Measurements from ENCODE around the gene EFCAB11.

The EFCAB11 gene

GRCh38 chr14:89956661-89957009, 2.1 kb upstream of the EFCAB11 start:
- DNase-seq = peak; percentile 21

DNA sequence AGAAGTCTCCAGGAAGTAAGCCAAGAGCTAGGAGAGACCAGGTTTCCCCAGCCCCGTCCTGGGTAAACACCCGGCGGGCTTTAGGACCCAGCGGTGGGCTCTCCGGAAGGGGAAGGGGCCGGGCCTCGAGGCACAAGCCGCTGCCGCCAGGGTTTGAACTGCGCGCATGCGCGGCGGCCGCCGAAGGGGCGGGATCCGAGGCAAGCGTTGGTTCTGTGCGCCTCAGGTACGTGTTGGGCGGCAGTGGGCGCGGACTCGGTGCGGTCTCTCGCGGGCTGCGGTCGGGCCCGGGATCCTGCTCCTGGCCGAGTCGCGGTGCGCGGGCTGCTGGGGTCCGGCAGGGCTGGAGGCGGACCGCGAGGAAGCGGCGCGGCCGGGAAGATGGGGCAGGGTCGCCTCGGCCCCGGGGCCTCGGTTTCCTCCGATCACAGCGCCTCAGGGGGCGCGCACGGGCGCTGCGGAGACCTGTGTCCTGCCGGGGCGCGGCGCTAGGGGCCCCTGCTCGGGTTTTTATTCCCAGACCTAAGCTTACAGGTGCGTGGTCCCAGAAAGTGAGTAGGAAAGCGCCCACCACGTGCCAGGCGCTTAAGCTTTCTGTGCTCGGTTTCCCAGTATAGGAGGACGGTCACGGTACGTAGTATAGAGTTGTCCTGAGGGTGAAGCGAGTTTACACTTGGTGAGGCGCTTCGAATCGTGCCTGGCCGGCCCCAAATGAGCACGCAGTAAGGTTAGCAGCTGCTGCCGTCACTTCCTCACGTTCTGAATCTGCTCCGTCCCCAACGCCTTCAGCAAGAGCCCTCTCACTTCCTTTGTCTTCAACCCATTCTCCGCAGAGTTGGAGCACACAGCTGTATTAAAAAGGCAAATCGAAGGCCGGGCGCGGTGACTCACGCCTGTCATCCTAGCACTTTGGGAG, 1.5 kb upstream of the EFCAB11 start, which contains the start of gene TDP1:
TDP1 (plus strand) TSS at position 183 of the 916 bp plus-strand sequence. CDS start 7,188 bp downstream, outside the sequence.
- DNase-seq = peak; percentile 96

DNA sequence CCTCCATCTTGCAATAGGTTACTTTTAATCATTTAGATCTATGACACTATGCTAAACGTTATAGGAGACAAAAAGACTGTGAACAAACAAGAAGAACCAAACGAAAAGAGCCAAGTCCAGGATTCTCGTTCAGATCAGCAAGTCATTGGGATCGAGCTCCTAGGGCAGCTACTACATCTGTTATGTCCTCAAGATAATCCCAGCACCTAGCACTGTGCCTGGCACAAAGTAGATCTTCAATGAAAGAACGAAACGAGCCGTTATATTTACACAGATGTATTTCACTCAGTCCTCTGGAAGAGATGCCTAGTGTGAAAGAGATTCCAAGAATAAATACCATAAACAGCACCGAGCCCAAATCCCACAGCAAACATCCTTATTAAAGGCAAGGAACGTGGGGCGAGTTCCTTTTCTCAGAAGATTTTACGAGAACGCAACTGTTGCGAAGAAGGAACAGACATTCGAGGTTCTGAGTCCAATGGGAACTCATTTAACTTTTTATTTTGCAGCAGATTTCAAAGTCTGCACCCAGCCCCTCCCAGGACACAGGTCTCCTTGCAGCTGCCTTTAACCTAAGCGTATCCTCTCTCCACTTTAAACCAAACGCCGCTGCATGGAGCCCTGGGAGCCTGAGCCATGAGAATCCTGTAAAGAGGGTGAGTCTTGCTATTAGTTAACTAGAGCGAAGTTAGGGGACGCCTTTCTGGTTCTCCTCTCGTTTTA, 653 bp upstream of the EFCAB11 start:
- DNase-seq = no peak

DNA sequence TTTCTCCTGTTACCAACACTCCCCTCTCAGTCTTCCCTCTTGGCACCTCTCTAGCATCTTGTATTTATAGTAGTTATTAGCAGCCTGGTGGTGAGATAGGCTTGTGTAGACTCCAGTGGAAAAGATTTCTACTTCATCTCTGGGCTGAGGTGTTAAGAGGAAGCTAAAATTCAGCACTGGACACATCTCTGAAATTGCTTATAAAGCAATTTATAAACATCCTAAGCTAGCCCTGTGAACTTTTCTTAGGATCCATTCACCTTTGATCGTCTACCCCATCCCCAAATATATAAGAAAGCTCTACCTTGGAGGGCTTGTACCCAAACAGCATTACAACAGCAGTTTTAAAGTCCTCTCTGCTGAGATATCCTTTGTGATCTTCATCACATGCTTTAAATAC, 928 bp downstream of the EFCAB11 start:
- no peak for DNase-seq

GRCh38 chr14:89952576-89952975, 2.0 kb downstream of the EFCAB11 start:
- DNase-seq = no peak

DNA sequence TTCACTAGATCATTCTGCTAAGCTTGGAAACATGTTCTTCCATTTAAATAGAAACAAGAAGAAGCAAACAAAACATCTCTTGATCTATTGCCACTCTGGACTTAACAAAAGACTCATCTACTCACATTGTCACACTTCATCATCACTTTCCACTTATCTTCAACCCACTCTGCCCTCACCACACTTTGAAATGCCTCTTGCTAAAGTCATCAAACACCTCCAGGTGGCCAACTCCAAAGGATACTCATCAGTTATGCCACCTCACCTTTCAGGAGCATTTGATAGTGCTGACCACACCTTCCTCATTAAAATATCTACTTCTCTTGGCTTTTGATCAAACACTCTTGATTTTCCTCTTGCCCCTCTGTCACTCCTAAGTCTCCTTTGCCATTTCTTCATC, 7.2 kb downstream of the EFCAB11 start:
- DNase-seq = peak; percentile 36

- DNase-seq = no peak
These were observed 12.6 kb downstream of the EFCAB11 start for GRCh38 chr14:89941830-89942377.

DNA sequence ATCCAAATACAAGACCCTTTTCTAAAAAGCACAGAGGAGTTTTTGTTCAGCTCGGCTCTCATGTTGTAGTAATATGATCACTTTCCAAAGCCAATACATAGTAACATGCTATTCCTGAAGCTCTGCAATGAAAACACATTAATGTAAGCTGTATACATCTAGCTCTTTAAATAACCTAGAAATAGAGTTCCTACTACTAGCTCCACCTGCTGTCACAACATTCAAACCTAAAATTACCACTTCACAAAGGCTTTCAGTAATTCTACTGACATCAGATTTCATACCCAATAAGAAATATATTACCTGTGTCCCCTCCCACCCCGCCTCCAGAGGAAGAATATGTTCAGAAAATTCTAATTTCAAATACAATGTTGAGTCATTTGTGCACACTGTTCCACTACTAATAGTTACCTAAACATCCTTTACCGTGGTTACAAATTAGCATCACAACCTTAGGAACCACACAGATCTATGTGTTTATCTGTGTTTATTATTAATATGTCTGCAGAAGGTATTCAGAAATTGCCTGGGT, 17.8 kb downstream of the EFCAB11 start:
- DNase-seq = peak; percentile 6

DNA sequence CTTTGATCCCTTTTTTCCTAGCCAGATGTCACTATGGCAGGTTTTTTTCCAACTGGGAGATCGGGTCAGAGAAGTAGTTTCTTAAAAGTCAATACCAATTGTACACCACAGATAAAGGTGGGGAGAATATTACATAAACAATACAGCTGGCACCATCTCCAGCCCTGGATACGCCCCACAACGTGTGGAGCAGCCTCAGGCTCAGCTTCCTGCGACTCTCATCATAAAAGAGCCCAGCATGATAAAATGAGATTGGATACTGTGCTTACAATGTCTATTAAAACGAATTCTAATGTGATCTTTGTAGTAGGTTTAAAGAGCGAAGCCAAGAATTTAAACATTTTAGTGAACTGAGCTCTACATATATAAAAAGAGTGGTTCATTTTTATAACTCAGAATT, 21.5 kb downstream of the EFCAB11 start:
- no peak for DNase-seq

DNA sequence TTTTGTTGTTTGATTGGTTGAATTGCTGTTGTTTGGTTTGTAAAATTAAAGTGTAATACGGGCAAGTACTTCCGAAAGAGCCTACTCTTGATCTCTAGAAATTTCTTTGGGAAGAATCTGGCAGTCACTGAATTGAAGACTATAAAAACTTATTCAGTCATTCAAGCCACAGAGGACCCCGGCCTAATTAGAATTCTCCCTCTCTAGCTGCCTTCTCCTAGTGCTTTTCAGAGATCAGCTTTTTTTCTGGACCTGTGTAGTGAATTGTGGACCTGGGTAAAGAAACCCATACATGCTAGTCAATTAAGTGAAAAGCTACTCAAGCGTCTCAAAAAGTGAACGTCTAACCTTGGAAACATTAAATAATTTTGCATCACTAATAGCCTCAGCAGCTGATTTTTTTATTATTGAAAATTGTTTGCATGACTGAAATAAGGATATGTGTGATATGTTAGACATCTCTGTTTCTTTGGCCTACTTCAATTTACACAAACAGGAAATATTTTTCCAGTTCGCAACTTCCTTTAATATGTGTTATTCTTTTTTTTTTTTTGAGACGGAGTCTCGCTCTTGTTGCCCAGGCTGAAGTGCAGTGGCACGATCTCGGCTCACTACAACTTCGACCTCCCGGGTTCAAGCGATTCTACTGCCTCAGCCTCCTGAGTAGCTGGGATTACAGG, 27.2 kb downstream of the EFCAB11 start:
- no peak for DNase-seq

DNA sequence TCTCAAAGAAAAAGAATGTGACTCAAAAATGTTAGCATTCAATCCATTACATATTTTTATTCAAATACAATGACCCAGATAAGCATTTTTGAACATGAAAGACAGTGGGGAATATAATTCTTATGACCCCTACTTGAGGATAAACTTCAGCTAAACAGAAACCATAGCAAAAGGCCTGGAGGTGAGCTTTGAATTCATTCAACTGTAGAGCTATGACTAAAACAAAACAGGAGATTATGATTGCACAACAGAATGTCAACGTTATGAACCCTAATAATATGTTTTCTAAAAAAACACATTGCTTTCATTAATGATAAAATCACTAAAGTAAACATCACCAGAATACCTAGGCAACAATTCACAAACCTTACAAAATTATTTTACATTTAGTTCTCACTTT, 27.8 kb downstream of the EFCAB11 start:
- DNase-seq = no peak

- no peak for DNase-seq
These were observed 30.3 kb downstream of the EFCAB11 start for GRCh38 chr14:89924268-89924667.

DNA sequence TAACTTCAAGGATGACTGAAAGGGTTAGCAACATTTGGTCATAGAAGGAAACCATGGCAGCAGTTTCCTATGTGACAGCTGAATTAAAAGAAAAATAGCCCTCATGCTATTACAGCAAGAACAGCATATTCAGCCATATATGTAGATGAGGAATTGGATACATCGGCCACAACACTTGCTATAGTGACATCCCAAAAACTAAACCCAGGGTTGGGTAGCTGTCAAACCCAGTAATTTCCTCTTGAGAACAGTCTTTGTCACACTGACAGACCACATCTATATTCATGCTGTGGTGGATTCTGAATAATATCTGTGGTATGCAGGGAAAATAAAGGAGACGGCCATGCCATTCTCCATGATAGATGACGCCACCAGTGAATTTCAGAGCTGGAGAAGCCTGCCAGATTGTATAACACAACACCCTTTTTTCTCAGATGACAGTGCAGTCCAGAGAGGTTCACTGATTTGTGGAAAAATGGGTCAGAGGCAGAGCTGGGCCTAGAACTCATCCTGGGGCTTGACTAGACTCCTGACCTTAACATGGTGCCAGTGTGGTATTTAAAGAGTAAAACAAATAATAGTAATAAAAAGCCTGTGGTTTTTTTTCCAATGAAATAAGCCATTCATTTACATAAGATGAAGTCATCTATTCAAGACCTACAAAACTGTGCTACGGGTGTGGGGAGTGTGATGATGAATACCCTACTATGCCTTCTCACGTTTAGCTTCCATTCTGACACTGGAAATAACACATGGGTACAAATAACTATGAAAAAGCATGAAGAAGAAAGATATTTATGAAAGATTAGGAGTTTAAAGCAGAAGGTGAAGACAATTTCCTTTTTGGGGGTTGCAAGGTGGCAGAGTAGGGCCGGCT, 32.3 kb downstream of the EFCAB11 start:
- DNase-seq = no peak

DNA sequence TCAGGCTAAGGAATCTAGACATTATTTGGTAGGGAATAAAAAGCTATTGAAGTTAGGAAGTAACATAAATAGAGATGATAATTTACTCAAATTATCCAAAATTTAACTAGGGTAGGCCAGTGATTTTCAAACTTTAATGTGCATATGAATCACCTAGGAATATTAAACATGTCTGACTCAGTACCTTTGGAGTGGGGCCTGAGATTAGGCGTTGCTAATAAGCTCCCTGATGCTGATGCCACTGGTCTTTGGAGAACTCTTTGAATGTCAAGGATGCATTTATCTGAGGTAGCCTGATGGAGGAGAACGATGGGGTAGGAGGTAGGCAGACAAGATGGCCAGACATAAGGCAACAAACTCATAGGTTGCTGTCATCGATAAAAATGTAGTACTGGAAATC, 33.2 kb downstream of the EFCAB11 start:
- no peak for DNase-seq

DNA sequence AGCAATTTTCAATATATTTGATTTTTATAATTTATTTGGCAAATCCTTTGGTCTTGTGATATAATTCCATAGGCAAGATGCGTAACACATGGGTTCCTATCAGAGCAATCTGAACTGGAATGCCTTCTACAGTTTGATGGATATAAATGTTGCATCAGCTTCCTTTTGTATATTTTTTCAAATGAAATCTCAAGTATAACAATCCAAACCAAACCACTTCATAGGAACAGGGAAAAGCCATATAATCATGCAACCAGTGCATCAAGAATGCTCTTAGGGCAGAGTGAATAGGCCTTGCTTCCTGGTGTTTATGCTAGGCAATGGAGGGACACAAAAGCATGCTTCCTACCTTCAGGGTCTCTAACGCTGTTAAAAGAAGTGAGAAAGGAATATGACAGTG, 34.5 kb downstream of the EFCAB11 start:
- no peak for DNase-seq

DNA sequence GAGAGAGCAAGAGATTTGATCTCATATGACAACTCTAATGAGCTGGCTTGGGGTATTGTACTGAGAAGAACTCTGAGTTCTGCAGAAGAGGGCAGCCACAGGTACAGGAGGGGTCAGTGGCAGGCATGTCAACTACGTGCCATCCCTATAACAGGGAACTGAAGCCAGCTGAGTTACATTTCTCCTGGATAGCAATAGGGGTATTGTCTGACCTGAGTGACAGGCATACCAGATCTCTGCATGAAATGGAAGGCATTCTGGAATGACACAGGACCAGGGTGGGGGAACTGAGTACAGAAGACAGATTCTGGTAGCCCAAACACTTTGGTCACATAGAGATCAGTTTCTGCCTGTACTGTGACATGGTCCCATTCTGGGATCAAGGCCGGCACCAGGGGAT, 35.8 kb downstream of the EFCAB11 start:
- no peak for DNase-seq

GRCh38 chr14:89915114-89915878, 39.2 kb downstream of the EFCAB11 start:
- DNase-seq = peak; percentile 69

GRCh38 chr14:89912667-89913211, 41.8 kb downstream of the EFCAB11 start:
- peak; percentile 47 for DNase-seq

GRCh38 chr14:89912221-89912620, 42.3 kb downstream of the EFCAB11 start:
- no peak for DNase-seq

DNA sequence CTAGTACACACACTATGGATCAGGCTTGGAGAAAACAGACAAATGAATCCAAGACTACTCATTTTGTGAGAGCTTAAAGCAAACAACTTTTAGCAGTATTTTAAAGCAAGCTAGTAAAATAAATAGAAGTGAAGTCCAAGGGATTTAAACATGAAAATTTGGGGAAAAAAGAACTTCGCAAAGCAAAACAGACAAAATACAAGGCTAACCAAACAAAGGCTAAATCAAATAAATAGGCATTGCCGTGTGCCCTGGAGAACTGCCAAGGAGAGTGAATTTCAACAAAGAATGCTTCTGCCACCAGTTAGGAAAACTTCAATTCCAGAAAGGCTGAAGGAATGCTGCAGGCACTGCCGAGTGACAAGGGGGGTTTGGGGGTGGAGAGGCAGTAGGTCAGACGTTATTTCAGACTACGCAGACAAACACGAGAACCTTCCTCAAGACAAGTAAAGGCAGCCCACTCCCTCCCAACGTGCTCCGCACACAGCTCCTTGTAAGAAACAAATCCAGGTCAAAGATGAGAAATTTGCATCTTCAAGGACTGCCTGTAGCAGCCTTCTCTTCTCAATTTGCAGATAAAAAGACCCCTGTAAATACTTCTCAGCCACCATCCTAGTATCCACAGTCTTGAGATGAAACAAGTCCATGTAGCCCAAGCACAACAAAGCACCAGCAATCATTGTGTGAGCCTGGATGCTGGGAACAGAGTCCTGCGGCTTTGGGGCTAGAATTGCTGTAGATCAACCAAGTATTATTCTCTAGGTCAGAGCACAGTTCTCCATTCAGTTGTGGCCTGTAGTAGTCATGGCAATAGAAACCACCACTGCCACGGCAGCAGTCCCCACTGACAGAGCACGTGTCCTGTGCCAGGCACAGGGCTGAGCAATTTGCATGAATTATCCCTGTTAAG, 43.3 kb downstream of the EFCAB11 start:
- DNase-seq = no peak

All from DMS53 (cell line).